ENCODE results near the gene CGB2. TPM values are rescaled to one million over a fixed set of nuclear protein-coding genes. Genes with fewer than 3 reads are reported as not detected.
"Not testable (repeated sequence)": the region's sequence is repeated elsewhere in the genome, so short reads cannot be mapped to it uniquely, and the experiment has no call there.

CGB2 gene
- total and polyA plus RNA-seq, 2 of the 4 experiments (the other 2 are of a cell fraction): not detected

- H3K9me1 ChIP-seq (ENCODE audit: insufficient read depth, low read length); H2BK120ac ChIP-seq (ENCODE audit: low read depth, low read length); H3K9ac ChIP-seq (ENCODE audit: low read depth, low read length); H3K27ac ChIP-seq (ENCODE audit: insufficient read depth, low read length); H2AK9ac ChIP-seq (replicated peaks; ENCODE audit: low read depth, low read length, poor library complexity); H3K4ac ChIP-seq (ENCODE audit: low read depth, low read length); H3K23ac ChIP-seq (ENCODE audit: low read depth, low read length); H3K4me2 ChIP-seq (ENCODE audit: low read depth, low read length); H3K4me3 ChIP-seq (ENCODE audit: insufficient read depth, low read depth, low read length); H4K5ac ChIP-seq (ENCODE audit: low read depth, low read length); H3K4me1 ChIP-seq (ENCODE audit: control insufficient read depth, insufficient read depth, low read length); H4K91ac ChIP-seq (ENCODE audit: insufficient read depth, low read depth, low read length); BruUV-seq (replicated peaks); intact Hi-C loops (cut with micrococcal nuclease); H3K14ac ChIP-seq (replicated peaks; ENCODE audit: low read depth, low read length); CTCF ChIA-PET; H3K36me3 ChIP-seq (ENCODE audit: control insufficient read depth, insufficient read depth, low read length); H4K8ac ChIP-seq (ENCODE audit: low read depth in 2 of 2, low read length in 2 of 2); H4K20me1 ChIP-seq (ENCODE audit: insufficient read depth, low read length); H3K79me1 ChIP-seq (ENCODE audit: low read depth in 1 of 2, low read length in 2 of 2); H3K18ac ChIP-seq (ENCODE audit: low read depth, low read length); H2BK15ac ChIP-seq (ENCODE audit: low read depth, low read length); DNase-seq; H3K9me3 ChIP-seq (ENCODE audit: control insufficient read depth, insufficient read depth, low read length); in situ Hi-C loops (cut with MboI; ENCODE audit: low sequenced_read_pairs); ATAC-seq (ENCODE audit: low read depth); H2BK20ac ChIP-seq (ENCODE audit: low read depth, low read length); H2BK5ac ChIP-seq (ENCODE audit: low read depth, low read length, poor library complexity, severe bottlenecking); POLR2A ChIA-PET (ENCODE audit: unreplicated experiment); dilution Hi-C loops (cut with HindIII; ENCODE audit: low sequenced_read_pairs, unreplicated experiment); H2AK5ac ChIP-seq (ENCODE audit: low read depth, low read length); H2AFZ ChIP-seq (replicated peaks; ENCODE audit: low read length, poor library complexity); H3K27me3 ChIP-seq (ENCODE audit: control insufficient read depth, insufficient read depth, low read length); H3K56ac ChIP-seq (ENCODE audit: extremely low read depth, insufficient read depth, low read length): not testable (repeated sequence)
- WGBS, 2 experiments (ENCODE audit: extremely low coverage in 2 of 2, insufficient read length in 1 of 2): no CpG with 5 or more reads among the region's 12 CpGs
Measured at GRCh38 chr19:49049011-49049410, 17.3 kb downstream of the CGB2 start, which contains the start of gene CGB8. TSS of gene CGB8 (minus strand) at chr19:49049111. CDS start at chr19:49048739, 372 bp downstream.

- POLR2A ChIA-PET (ENCODE audit: unreplicated experiment); H3K56ac ChIP-seq (ENCODE audit: extremely low read depth, insufficient read depth, low read length); H3K4ac ChIP-seq (ENCODE audit: low read depth, low read length); H3K4me1 ChIP-seq (ENCODE audit: control insufficient read depth, insufficient read depth, low read length); H3K9ac ChIP-seq (ENCODE audit: low read depth, low read length); H3K23ac ChIP-seq (ENCODE audit: low read depth, low read length); H3K9me1 ChIP-seq (ENCODE audit: insufficient read depth, low read length); H3K79me1 ChIP-seq (ENCODE audit: low read depth in 1 of 2, low read length in 2 of 2); H3K36me3 ChIP-seq (ENCODE audit: control insufficient read depth, insufficient read depth, low read length); in situ Hi-C loops (cut with MboI; ENCODE audit: low sequenced_read_pairs); H3K27me3 ChIP-seq (ENCODE audit: control insufficient read depth, insufficient read depth, low read length); DNase-seq; H2BK120ac ChIP-seq (ENCODE audit: low read depth, low read length); intact Hi-C loops (cut with micrococcal nuclease); H2BK15ac ChIP-seq (ENCODE audit: low read depth, low read length); BruUV-seq (replicated peaks); H3K4me3 ChIP-seq (ENCODE audit: insufficient read depth, low read depth, low read length); ATAC-seq (ENCODE audit: low read depth); H3K4me2 ChIP-seq (ENCODE audit: low read depth, low read length); H2BK20ac ChIP-seq (ENCODE audit: low read depth, low read length); H4K8ac ChIP-seq (ENCODE audit: low read depth in 2 of 2, low read length in 2 of 2); H4K91ac ChIP-seq (ENCODE audit: insufficient read depth, low read depth, low read length); CTCF ChIA-PET; H2AK5ac ChIP-seq (ENCODE audit: low read depth, low read length); H2BK5ac ChIP-seq (ENCODE audit: low read depth, low read length, poor library complexity, severe bottlenecking); H3K27ac ChIP-seq (ENCODE audit: insufficient read depth, low read length); H4K20me1 ChIP-seq (ENCODE audit: insufficient read depth, low read length); H3K18ac ChIP-seq (ENCODE audit: low read depth, low read length); H2AK9ac ChIP-seq (replicated peaks; ENCODE audit: low read depth, low read length, poor library complexity); dilution Hi-C loops (cut with HindIII; ENCODE audit: low sequenced_read_pairs, unreplicated experiment); H3K9me3 ChIP-seq (ENCODE audit: control insufficient read depth, insufficient read depth, low read length); H4K5ac ChIP-seq (ENCODE audit: low read depth, low read length); H2AFZ ChIP-seq (replicated peaks; ENCODE audit: low read length, poor library complexity); H3K14ac ChIP-seq (replicated peaks; ENCODE audit: low read depth, low read length): not testable (repeated sequence)
- WGBS, 2 experiments (ENCODE audit: extremely low coverage in 2 of 2, insufficient read length in 1 of 2): no CpG with 5 or more reads among the region's 4 CpGs
Measured at GRCh38 chr19:49049834-49050233, 18.1 kb downstream of the CGB2 start.

Measured in IMR-90 (cell line).